Neural cell (in vitro differentiated cells): ENCODE measurements around the gene SLC38A11. TPM values are rescaled to one million over a fixed set of nuclear protein-coding genes. Genes with fewer than 3 reads are reported as not detected.

ENCODE experiments used
- H2AFZ ChIP-seq: fragments of 200-600, 300-800 bp; sonication (generic), shearing (Covaris generic); 2 replicates; pipeline ENCODE4 v1.6.0; 2014; ENCODE audit warnings: low read depth, mild to moderate bottlenecking, antibody characterized with exemption, low read length, moderate library complexity
- H3F3A ChIP-seq: fragments of 200-600 bp; shearing (Covaris generic); 2 replicates; pipeline ENCODE4 v1.6.1; 2016; ENCODE audit warnings: mild to moderate bottlenecking, moderate library complexity, mixed read lengths, antibody characterized with exemption, low read length; ENCODE audit not compliant: insufficient read depth, poor library complexity, severe bottlenecking
- H3K27ac ChIP-seq: fragments of 200-600, 300-800 bp; sonication (generic), shearing (Covaris generic); 2 replicates; pipeline ENCODE4 v1.5.1; 2014; ENCODE audit warnings: mild to moderate bottlenecking, low read length, moderate library complexity
- H3K27me3 ChIP-seq: fragments of 300-800, 200-600 bp; sonication (generic), shearing (Covaris generic); 2 replicates; pipeline ENCODE4 v1.6.0; 2014; ENCODE audit warnings: mild to moderate bottlenecking, low read depth, low read length, moderate library complexity; ENCODE audit not compliant: insufficient read depth
- H3K36me3 ChIP-seq: fragments of 300-800, 200-600 bp; sonication (generic), shearing (Covaris generic); 2 replicates; pipeline ENCODE4 v1.5.1; 2014; ENCODE audit warnings: mild to moderate bottlenecking, antibody characterized with exemption, low read length, moderate library complexity; ENCODE audit not compliant: insufficient read depth
- H3K4me2 ChIP-seq: fragments of 300-800, 200-600 bp; sonication (generic), shearing (Covaris generic); 2 replicates; pipeline ENCODE4 v1.6.0; 2014; ENCODE audit warnings: mild to moderate bottlenecking, low read length
- H3K4me3 ChIP-seq: fragments of 300-800, 200-600 bp; sonication (generic), shearing (Covaris generic); 2 replicates; pipeline ENCODE4 v1.5.1; 2014; ENCODE audit warnings: mild to moderate bottlenecking, low read length, moderate library complexity
- H3K79me2 ChIP-seq: fragments of 200-600 bp; shearing (Covaris generic); replicated peaks from 2 replicates; pipeline ENCODE4 v1.6.0; 2014; ENCODE audit warnings: mild to moderate bottlenecking, low read length, moderate library complexity; ENCODE audit not compliant: insufficient read depth
- H3K9ac ChIP-seq: fragments of 300-800, 200-600 bp; sonication (generic), shearing (Covaris generic); 2 replicates; pipeline ENCODE4 v1.6.1; 2016; ENCODE audit warnings: mild to moderate bottlenecking, low read length, mixed read lengths
- H3K9me2 ChIP-seq: fragments of 200-600 bp; shearing (Covaris generic); 2 replicates; pipeline ENCODE4 v1.6.1; 2016; ENCODE audit warnings: mild to moderate bottlenecking, low read length, mixed read lengths; ENCODE audit not compliant: insufficient read depth
- H3K9me3 ChIP-seq: fragments of 200-600, 300-800 bp; sonication (generic), shearing (Covaris generic); 2 replicates; pipeline ENCODE4 v1.6.1; 2016; ENCODE audit warnings: mild to moderate bottlenecking, mixed run types, low read length, moderate library complexity, mixed read lengths
- H4K20me1 ChIP-seq: fragments of 200-600 bp; shearing (Covaris generic); 2 replicates; pipeline ENCODE4 v1.6.1; 2016; ENCODE audit warnings: mild to moderate bottlenecking, mixed run types; ENCODE audit not compliant: insufficient read depth
- EP300 ChIP-seq: fragments of 450-650 bp; conservative IDR thresholded peaks from 2 replicates; pipeline ENCODE4 v1.6.1; 2014; ENCODE audit warnings: antibody characterized with exemption, mild to moderate bottlenecking, moderate library complexity; ENCODE audit not compliant: poor library complexity, severe bottlenecking
- EZH2 ChIP-seq: fragments of 200-600, 300-800 bp; shearing (Covaris generic), sonication (generic); IDR thresholded peaks from 2 replicates; pipeline ENCODE4 v1.6.1; 2014; ENCODE audit warnings: antibody characterized with exemption, low read length, borderline replicate concordance, mild to moderate bottlenecking; ENCODE audit not compliant: insufficient read depth, poor library complexity, severe bottlenecking
- MXI1 ChIP-seq: fragments of 450-650 bp; conservative IDR thresholded peaks from 2 replicates; pipeline ENCODE4 v1.6.1; 2014; ENCODE audit warnings: antibody characterized with exemption, mild to moderate bottlenecking; ENCODE audit not compliant: poor library complexity, severe bottlenecking
- POLR2AphosphoS5 ChIP-seq: IDR thresholded peaks from 2 replicates; pipeline ENCODE4 v1.6.1; 2012
- RAD21 ChIP-seq: fragments of 450-650 bp; conservative IDR thresholded peaks from 2 replicates; pipeline ENCODE4 v1.6.1; 2014; ENCODE audit warnings: antibody characterized with exemption, mild to moderate bottlenecking, moderate library complexity
- SMC3 ChIP-seq: fragments of 450-650 bp; conservative IDR thresholded peaks from 2 replicates; pipeline ENCODE4 v1.6.1; 2014; ENCODE audit warnings: antibody characterized with exemption, mild to moderate bottlenecking, moderate library complexity; ENCODE audit not compliant: poor library complexity
- TAF1 ChIP-seq: IDR thresholded peaks from 2 replicates; pipeline ENCODE4 v1.6.1; 2012; ENCODE audit warnings: low read depth
- polyA plus RNA-seq: library from polyadenylated mRNA; depleted of rRNA; stranded (reverse); fragments of >200 nt; gene quantifications from 2 replicates; pipeline ENCODE4 v1.2.3, GENCODE V29; 2014
- TF ChIP-seq, protein P1 (sequence below): fragments of 450-650 bp; IDR thresholded peaks from 2 replicates; pipeline ENCODE4 v1.5.1; 2014; ENCODE audit warnings: antibody characterized with exemption, mild to moderate bottlenecking, moderate library complexity; ENCODE audit not compliant: poor library complexity, severe bottlenecking
- TF ChIP-seq, protein P2 (sequence below): IDR thresholded peaks from 2 replicates; pipeline ENCODE4 v1.6.1; 2012; ENCODE audit warnings: borderline replicate concordance

SLC38A11 gene
- polyA plus RNA-seq, 1 donor from 2014 or later = not detected

DNA sequence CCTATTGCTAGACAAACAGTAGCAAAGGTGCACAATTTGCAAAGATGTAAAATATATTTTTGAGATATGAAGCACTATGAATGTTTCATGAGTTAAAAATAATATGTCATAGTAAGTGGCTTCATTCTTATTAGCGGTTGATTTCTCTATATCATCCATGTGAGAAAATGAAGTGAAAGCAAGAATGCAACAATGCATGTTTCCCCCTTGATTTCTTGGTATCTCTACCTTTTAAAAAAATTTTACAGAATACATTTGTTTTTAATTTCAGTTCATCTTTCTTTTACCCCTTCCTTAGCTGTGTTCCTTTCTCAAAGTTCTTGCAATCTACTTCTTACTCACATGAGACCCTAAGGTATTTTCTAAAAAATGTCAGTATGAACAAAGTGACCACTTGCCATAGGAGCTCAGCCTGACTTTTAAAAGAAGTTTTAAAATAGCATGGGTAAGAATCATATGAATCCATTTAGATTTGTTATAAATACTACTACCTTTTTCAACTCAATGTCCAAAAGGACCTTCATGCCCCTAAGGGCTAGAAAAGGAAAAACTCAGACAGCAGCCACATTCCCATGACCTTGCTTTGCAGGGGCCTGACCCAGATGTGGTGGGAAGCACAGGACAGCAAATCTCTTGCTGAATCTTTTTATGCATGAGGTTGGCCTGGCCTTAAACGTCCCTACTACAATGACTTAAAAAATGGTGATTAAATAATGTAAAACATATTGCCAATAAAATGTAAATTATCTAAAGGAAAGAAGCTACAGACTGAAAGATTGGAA lies 14.8 kb upstream of the SLC38A11 start:
- Histone ChIP-seq H2AFZ (no peak overlapping the region), H3K4me3 (no peak overlapping the region), H3K79me2 (no peaks in the 10 kb centered on the region), H3K36me3 (no peaks in the 10 kb centered on the region), H4K20me1 (no peaks in the 10 kb centered on the region), H3K9me2 (no peaks in the 10 kb centered on the region), H3K9me3 (no peaks in the 10 kb centered on the region), H3F3A (no peaks in the 10 kb centered on the region), H3K27me3 (no peaks in the 10 kb centered on the region), H3K27ac (no peak overlapping the region), H3K4me2 (no peak overlapping the region), H3K9ac (no peak overlapping the region)
- TF ChIP-seq MXI1 (no peak), SMC3 (no peak), POLR2AphosphoS5 (no peak)
- TF ChIP-seq, protein P1, sequence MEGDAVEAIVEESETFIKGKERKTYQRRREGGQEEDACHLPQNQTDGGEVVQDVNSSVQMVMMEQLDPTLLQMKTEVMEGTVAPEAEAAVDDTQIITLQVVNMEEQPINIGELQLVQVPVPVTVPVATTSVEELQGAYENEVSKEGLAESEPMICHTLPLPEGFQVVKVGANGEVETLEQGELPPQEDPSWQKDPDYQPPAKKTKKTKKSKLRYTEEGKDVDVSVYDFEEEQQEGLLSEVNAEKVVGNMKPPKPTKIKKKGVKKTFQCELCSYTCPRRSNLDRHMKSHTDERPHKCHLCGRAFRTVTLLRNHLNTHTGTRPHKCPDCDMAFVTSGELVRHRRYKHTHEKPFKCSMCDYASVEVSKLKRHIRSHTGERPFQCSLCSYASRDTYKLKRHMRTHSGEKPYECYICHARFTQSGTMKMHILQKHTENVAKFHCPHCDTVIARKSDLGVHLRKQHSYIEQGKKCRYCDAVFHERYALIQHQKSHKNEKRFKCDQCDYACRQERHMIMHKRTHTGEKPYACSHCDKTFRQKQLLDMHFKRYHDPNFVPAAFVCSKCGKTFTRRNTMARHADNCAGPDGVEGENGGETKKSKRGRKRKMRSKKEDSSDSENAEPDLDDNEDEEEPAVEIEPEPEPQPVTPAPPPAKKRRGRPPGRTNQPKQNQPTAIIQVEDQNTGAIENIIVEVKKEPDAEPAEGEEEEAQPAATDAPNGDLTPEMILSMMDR = no peak

DNA sequence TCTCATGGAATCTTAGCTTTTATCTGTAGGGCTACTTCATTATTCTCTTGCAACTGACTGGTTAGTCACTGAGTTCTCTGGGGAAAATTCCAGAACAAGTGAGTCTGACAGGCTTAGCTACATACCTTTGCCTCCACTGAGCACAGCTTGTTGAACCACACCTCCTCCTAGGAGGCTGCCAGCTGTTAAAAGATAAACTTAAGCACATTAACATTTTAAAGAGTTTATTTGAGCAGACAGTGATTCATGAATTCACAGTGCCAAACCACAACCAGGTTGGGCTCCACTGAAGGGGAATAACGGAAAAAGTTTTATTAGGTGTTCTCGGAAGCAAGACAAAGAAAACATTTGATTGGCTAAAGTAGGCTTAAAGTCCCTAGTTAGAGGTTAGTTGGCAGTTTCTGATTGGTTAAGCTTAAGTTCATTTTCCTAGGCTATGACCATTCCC lies 12.5 kb upstream of the SLC38A11 start:
- Histone ChIP-seq H3F3A (no peaks in the 10 kb centered on the region), H3K9me3 (no peaks in the 10 kb centered on the region), H3K9ac (no peak overlapping the region), H4K20me1 (no peaks in the 10 kb centered on the region), H2AFZ (no peak overlapping the region), H3K27me3 (no peaks in the 10 kb centered on the region), H3K4me3 (no peak overlapping the region), H3K9me2 (no peaks in the 10 kb centered on the region), H3K36me3 (no peaks in the 10 kb centered on the region), H3K27ac (no peak overlapping the region), H3K4me2 (no peak overlapping the region), H3K79me2 (no peaks in the 10 kb centered on the region)
- no peak for TF ChIP-seq EP300
- TF ChIP-seq SMC3 = no peak
- no peak for TF ChIP-seq POLR2AphosphoS5
- no peak for TF ChIP-seq EZH2
- TF ChIP-seq, protein P2, sequence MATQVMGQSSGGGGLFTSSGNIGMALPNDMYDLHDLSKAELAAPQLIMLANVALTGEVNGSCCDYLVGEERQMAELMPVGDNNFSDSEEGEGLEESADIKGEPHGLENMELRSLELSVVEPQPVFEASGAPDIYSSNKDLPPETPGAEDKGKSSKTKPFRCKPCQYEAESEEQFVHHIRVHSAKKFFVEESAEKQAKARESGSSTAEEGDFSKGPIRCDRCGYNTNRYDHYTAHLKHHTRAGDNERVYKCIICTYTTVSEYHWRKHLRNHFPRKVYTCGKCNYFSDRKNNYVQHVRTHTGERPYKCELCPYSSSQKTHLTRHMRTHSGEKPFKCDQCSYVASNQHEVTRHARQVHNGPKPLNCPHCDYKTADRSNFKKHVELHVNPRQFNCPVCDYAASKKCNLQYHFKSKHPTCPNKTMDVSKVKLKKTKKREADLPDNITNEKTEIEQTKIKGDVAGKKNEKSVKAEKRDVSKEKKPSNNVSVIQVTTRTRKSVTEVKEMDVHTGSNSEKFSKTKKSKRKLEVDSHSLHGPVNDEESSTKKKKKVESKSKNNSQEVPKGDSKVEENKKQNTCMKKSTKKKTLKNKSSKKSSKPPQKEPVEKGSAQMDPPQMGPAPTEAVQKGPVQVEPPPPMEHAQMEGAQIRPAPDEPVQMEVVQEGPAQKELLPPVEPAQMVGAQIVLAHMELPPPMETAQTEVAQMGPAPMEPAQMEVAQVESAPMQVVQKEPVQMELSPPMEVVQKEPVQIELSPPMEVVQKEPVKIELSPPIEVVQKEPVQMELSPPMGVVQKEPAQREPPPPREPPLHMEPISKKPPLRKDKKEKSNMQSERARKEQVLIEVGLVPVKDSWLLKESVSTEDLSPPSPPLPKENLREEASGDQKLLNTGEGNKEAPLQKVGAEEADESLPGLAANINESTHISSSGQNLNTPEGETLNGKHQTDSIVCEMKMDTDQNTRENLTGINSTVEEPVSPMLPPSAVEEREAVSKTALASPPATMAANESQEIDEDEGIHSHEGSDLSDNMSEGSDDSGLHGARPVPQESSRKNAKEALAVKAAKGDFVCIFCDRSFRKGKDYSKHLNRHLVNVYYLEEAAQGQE = no peak
- no peak for TF ChIP-seq TAF1
- no peak for TF ChIP-seq RAD21
- no peak for TF ChIP-seq MXI1
- TF ChIP-seq, protein P1 = no peak
